KMS-11 (cell line): ENCODE measurements around the gene CLGN.

Source experiments
- H2AFZ ChIP-seq: fragments of 200-600 bp; sonication (generic); 2 replicates; pipeline ENCODE4 v1.6.1; 2016; ENCODE audit warnings: antibody characterized with exemption, mixed run types, low read depth
- H3K27ac ChIP-seq: fragments of 200-600 bp; sonication (generic); 2 replicates; pipeline ENCODE4 v1.6.1; 2016; ENCODE audit warnings: mild to moderate bottlenecking, mixed run types
- H3K27me3 ChIP-seq: fragments of 200-600 bp; sonication (generic); 2 replicates; pipeline ENCODE4 v1.6.1; 2017; ENCODE audit warnings: mild to moderate bottlenecking, low read depth, mixed run types, moderate library complexity; ENCODE audit not compliant: insufficient read depth
- H3K36me3 ChIP-seq: fragments of 200-600 bp; sonication (generic); 2 replicates; pipeline ENCODE4 v1.6.1; 2017; ENCODE audit warnings: mild to moderate bottlenecking, mixed run types; ENCODE audit not compliant: insufficient read depth
- H3K4me1 ChIP-seq: fragments of 200-600 bp; sonication (generic); 2 replicates; pipeline ENCODE4 v1.6.1; 2016; ENCODE audit warnings: mild to moderate bottlenecking, low read depth, mixed run types; ENCODE audit not compliant: poor library complexity, severe bottlenecking
- H3K4me2 ChIP-seq: fragments of 200-600 bp; sonication (generic); 2 replicates; pipeline ENCODE4 v1.7.0; 2016; ENCODE audit warnings: mild to moderate bottlenecking, mixed run types
- H3K4me3 ChIP-seq: fragments of 200-600 bp; sonication (generic); IDR thresholded peaks from 2 replicates; pipeline ENCODE4 v1.6.1; 2017; ENCODE audit warnings: low read depth, low read length, mixed read lengths; ENCODE audit not compliant: insufficient read depth
- H3K79me2 ChIP-seq: fragments of 200-600 bp; sonication (generic); 2 replicates; pipeline ENCODE4 v1.6.1; 2016; ENCODE audit warnings: low read depth, mixed run types; ENCODE audit not compliant: insufficient read depth
- H3K9ac ChIP-seq: fragments of 200-600 bp; sonication (generic); 2 replicates; pipeline ENCODE4 v1.6.1; 2016; ENCODE audit warnings: mild to moderate bottlenecking, mixed run types
- H4K20me1 ChIP-seq: fragments of 200-600 bp; sonication (generic); 2 replicates; pipeline ENCODE4 v1.6.1; 2016; ENCODE audit warnings: mild to moderate bottlenecking, mixed run types; ENCODE audit not compliant: insufficient read depth
- TF ChIP-seq, protein P1 (sequence below): fragments of 200-600 bp; sonication (generic); conservative IDR thresholded peaks from 2 replicates; pipeline ENCODE4 v1.6.1; 2017; ENCODE audit warnings: low read depth, mild to moderate bottlenecking, antibody characterized with exemption, low read length, moderate library complexity, mixed read lengths

Gene CLGN

DNA sequence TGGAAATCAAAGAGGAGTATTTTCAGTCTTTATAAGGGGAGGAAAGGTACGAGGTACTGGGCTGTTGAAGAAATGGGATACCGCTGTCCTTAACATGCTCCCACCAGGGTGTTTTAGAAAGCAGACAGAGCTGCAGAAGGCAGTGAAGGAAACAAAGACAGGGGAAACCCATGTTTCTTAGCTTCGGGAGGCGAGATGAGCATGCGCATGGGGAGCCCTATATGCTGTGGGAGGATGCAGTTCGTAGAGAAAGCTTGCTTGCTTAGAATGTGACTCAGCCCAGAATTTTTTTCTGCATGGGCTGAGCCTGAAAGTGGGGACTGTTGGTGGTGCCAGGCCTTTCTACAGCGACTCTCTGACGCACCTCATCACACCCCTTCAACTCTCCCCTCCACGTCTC lies 82.8 kb downstream of the CLGN start:
- H3K79me2 ChIP-seq = no peaks in the 10 kb centered on the region
- no peaks in the 10 kb centered on the region for H3K36me3 ChIP-seq
- H3K9ac ChIP-seq = no peak overlapping the region
- no peaks in the 10 kb centered on the region for H4K20me1 ChIP-seq
- no peak overlapping the region for H3K4me3 ChIP-seq
- H3K4me2 ChIP-seq = no peak overlapping the region
- no peak overlapping the region for H2AFZ ChIP-seq
- no peaks in the 10 kb centered on the region for H3K27me3 ChIP-seq
- no peaks in the 10 kb centered on the region for H3K4me1 ChIP-seq
- TF ChIP-seq, protein P1, sequence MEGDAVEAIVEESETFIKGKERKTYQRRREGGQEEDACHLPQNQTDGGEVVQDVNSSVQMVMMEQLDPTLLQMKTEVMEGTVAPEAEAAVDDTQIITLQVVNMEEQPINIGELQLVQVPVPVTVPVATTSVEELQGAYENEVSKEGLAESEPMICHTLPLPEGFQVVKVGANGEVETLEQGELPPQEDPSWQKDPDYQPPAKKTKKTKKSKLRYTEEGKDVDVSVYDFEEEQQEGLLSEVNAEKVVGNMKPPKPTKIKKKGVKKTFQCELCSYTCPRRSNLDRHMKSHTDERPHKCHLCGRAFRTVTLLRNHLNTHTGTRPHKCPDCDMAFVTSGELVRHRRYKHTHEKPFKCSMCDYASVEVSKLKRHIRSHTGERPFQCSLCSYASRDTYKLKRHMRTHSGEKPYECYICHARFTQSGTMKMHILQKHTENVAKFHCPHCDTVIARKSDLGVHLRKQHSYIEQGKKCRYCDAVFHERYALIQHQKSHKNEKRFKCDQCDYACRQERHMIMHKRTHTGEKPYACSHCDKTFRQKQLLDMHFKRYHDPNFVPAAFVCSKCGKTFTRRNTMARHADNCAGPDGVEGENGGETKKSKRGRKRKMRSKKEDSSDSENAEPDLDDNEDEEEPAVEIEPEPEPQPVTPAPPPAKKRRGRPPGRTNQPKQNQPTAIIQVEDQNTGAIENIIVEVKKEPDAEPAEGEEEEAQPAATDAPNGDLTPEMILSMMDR = no peak
- no peak overlapping the region for H3K27ac ChIP-seq

DNA sequence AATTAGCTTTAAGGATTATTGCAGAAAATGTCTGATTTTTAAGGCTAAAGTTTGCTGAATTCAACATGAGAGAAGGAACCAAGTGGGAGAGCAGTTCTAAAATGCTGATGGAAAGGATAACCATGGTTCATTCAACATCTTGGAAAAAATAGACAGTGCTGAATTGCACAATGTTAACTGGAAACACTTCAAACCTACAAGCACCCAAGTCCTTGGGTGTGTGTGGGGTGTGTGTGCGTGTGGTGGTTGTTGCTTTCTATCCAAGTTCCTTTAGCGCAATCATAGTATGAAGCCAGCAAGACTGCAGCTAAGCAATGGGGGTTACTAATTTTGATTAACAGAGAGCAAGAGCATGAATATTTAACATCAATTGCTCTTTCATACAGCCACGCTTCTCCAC lies 83.3 kb downstream of the CLGN start:
- Histone ChIP-seq H3K27me3 (no peaks in the 10 kb centered on the region), H3K9ac (no peak overlapping the region), H2AFZ (no peak overlapping the region), H3K36me3 (no peaks in the 10 kb centered on the region), H3K79me2 (no peaks in the 10 kb centered on the region), H3K4me1 (no peaks in the 10 kb centered on the region), H3K4me3 (no peak overlapping the region), H3K27ac (no peak overlapping the region), H3K4me2 (no peak overlapping the region), H4K20me1 (no peaks in the 10 kb centered on the region)
- TF ChIP-seq, protein P1 = no peak

DNA sequence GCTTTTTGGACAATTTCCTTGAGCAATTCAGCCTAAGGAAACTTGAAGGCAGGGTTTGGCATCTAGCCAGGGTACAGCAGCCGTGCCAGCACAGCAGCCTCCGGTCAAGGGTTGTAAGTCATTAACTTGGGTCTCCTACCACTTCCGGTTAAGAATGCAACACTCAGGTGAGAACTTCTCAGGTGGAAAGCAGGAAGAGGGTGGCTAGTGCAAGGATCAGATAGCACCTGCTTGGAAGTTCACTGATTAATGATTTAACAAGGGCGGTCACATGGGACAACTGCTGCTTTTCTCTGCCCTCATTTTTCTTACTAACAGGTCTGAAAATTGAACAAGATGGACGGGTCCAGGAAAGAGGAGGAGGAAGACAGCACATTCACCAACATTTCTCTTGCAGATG lies 84.1 kb downstream of the CLGN start:
- Histone ChIP-seq H4K20me1 (no peaks in the 10 kb centered on the region), H3K9ac (no peak overlapping the region), H3K4me2 (no peak overlapping the region), H3K4me3 (no peak overlapping the region), H3K27me3 (no peaks in the 10 kb centered on the region), H3K4me1 (no peaks in the 10 kb centered on the region), H2AFZ (no peak overlapping the region), H3K27ac (no peak overlapping the region), H3K79me2 (no peaks in the 10 kb centered on the region), H3K36me3 (no peaks in the 10 kb centered on the region)
- TF ChIP-seq, protein P1 = no peak

DNA sequence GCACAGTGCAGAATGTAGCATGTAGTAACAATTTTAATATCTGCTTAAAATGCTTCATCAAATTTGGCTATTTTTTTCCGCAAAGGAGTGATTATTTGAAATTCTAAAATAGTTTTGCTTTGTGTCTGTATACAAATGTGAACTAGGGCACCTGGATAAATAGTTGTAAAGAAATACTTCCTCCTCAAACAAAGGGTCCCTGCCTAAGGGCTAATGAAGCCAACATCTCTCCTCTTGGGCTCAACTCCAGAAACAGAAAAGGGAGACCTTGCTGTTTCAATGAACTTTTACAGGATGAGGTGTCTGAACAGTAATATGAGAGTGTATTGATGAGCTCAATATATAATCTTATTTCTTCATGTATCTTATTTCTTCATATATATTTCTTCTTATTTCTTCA lies 84.8 kb downstream of the CLGN start:
- TF ChIP-seq, protein P1 = no peak
- no peaks in the 10 kb centered on the region for H3K36me3 ChIP-seq
- no peak overlapping the region for H3K4me2 ChIP-seq
- H3K79me2 ChIP-seq = no peaks in the 10 kb centered on the region
- H2AFZ ChIP-seq = no peak overlapping the region
- no peak overlapping the region for H3K9ac ChIP-seq
- no peaks in the 10 kb centered on the region for H3K27me3 ChIP-seq
- no peak overlapping the region for H3K27ac ChIP-seq
- no peaks in the 10 kb centered on the region for H3K4me1 ChIP-seq
- no peaks in the 10 kb centered on the region for H4K20me1 ChIP-seq
- H3K4me3 ChIP-seq = no peak overlapping the region
